Forelimb muscle (tissue), 1 donor: ENCODE measurements around the gene ELAC1. TPM values are rescaled to one million over a fixed set of nuclear protein-coding genes. Genes with fewer than 3 reads are reported as not detected.

Experiments
- DNase-seq: peaks from one replicate; pipeline ENCODE4 v3.0.0-alpha.2; 2013; ENCODE audit warnings: low read depth
- polyA plus RNA-seq: library from polyadenylated mRNA; unstranded; fragments of 120-200 nt; gene quantifications from one replicate; pipeline ENCODE4 v1.2.1, GENCODE V29; 2013; ENCODE audit not compliant: insufficient read length

The ELAC1 gene
- polyA plus RNA-seq, 1 donor: 6.4 TPM

DNA sequence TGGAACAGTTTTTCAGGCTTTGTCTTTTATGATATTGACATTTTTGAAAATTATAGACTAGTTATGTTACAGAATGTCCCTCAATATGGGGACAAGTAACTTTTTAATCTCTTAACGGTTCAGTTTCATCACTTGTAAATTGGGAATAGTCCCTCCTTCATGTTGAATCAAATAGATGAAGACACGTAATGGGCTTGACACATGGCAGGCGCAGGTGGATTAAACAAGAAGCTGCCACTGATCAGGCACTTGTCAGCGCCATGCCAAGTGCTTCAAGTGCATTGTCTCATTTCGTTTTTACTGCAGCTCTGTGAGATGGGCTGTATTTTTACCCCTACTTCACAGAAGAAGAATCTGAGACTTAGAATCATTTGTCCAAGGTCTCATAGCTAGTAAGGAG, 52.7 kb downstream of the ELAC1 start:
- DNase-seq: no peak

DNA sequence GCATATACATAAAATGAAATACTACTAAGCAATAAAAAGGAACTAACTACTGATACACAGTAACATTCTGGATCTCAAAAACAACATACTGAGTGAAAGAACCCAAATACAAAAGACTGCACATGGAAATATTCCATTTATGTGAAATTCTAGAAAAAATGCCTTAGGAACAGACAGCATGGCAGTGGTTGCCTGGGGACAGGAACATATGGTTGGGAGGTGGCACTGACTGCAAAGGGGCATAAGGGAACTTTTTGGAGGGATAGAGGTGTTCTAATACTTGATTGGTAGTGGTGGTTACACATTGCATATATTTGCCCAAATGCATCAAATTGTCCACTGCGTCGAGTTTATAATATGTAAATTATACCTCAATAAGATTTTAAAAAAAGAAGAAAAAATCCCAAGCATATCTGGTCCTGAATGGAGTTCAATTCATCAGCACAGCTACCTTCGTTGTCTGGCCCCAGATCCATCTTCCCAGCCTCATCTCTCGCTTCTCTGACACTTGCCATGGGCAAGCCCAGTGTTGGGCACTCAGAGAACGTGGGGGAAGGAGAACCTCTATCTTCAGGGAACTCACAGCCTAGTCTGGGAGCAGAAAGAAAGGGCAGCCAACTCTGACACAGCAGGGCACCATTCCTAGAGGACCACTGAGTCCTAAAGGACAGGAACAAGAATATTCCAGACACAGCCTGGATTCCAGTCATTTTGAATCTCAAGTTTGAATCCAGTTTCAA, 53.6 kb downstream of the ELAC1 start:
- no peak for DNase-seq

DNA sequence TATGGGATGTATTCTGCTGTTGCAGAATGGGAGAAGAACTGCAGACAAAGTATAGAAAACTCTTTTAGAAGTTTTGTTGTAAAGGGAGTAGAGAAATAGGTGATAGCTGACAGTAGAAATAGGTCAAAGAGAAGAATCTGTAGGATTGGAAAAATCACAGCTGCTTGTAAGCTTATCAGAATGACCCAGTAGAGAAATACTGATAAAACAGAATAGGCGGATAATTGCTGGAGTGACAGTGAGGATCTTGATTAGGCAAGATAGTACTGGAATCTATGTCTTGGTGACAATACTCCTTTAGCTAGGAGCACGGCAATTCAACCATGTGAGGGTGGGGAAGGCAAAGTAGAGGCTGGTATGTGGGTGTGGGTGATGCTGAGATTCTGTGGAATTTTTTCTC, 57.7 kb downstream of the ELAC1 start:
- DNase-seq: no peak

DNA sequence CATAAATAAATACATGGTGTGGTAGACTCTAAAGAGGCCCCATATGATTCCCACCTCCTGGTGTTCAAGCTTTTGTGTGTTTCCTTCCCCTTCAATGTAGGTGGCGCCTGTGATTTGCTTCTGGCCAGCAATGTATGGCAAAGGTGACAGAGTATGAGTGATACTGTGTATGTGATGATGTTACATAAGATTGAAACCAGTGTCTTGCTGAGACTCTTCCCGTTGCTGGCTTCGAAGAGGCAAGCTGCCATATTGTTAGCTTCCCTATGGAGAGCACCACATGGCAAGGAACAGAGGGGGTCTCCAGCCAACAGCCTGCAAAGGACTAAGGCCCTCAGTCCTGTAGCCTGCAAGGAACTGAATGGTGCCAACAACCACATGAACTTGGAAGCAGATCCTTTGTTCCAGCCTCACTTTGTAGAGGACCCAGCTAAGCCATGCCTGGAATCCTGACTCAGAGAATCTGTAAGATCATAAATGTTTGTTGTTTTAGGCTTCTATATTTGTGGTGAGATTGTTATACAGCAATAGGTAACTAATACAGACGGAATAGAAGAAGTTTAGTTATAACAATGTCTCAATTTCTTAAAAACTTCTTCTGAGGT, 60.5 kb downstream of the ELAC1 start:
- no peak for DNase-seq

DNA sequence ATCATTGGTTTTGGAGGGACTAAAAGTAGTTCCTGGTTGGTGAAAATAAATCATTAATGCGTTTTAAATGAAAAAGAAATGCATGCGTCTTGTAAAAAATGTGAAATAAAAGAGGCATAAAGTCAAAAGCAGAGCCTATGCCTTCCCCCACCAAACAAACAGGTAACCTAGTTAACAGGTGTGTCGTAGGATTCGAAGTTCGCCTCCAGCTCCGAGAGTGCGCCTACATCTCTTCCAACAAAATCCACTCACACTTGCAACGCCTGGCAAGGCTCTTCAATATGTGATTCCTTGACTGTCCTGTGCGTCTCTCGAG, 61.5 kb downstream of the ELAC1 start:
- DNase-seq: no peak

DNA sequence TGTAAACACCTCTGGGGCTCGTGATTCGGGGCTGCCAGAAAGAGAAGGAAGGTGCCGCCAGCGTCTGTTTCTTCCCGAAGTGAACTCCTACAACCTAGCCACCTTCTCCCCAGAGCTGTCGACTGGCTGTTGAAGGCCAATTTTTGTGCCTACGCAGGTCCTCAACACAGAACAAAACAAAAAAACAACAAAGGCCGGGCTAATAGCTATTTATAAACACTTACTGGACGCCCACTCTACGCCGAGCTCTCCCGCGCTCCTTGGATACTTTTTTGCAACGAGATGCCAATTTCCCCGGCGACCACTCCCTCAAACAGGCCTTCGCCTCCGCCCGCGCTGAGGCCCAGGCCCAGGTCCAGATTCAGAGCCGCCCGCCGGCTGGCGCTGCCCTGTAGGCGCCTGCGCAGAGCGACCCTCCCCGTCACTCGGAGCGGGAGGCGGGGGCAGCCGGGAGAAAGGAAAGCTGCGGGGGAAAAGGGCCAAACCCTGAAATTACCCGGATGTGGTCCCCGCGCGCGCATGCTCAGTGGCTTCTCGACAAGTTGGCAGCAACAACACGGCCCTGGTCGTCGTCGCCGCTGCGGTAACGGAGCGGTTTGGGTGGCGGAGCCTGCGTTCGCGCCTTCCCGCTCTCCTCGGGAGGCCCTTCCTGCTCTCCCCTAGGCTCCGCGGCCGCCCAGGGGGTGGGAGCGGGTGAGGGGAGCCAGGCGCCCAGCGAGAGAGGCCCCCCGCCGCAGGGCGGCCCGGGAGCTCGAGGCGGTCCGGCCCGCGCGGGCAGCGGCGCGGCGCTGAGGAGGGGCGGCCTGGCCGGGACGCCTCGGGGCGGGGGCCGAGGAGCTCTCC, 62.1 kb downstream of the ELAC1 start, which contains the start of gene SMAD4:
SMAD4 (plus strand) TSS at position 520 of the 843 bp plus-strand sequence. CDS start 16,834 bp downstream, outside the sequence.
- DNase-seq: peak; percentile 82

DNA sequence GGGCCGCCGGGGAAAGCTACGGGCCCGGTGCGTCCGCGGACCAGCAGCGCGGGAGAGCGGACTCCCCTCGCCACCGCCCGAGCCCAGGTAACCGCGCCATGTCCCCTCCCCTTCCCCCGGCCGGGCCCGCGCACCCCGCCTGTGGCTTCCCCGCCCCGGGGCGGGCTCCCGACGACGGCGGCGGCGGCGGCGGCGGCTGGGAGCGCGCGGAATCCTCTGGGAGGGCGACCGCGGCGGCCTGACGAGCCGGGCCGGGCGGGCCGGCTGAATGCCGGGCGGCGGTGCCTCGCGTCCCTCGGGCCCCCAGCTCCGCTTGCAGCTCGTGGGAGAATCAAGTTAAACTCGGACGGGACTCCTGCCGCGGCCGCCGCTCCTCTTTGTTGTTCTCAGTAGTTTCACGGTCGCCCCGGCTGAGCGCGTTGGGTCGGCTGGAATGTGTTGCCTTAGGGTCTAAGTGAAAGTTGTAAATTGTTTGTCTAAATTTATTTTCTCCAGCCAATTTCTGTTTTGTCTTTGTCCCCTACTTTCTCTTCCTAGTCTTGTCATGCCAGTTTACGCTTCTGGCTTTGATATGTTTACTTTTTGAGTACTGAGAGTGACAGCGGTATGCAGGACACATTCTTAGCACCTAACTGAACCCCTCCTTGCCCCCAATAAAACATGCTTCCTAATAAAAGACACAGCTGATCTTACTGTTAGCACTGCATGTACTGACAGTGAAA, 62.9 kb downstream of the ELAC1 start:
- no peak for DNase-seq

DNA sequence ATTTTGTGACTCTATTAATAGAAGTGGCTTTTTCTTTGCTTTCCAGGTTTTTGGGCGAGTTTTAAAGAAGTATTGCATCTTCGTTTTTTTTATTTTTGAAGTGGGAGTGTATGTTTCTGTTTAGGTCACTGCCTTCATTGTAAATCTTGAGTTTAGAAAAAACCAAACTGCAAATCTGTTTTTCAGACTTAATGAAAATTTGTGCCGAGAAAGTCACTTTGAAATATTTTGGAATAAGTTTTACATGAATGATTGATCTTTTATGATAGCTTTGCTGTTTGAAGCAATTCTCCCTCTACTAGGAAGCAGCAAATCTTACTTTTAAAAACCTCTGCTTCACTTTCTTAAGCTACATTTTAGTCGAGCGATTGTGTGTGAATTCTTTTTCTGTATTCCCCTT, 64.4 kb downstream of the ELAC1 start:
- no peak for DNase-seq

DNA sequence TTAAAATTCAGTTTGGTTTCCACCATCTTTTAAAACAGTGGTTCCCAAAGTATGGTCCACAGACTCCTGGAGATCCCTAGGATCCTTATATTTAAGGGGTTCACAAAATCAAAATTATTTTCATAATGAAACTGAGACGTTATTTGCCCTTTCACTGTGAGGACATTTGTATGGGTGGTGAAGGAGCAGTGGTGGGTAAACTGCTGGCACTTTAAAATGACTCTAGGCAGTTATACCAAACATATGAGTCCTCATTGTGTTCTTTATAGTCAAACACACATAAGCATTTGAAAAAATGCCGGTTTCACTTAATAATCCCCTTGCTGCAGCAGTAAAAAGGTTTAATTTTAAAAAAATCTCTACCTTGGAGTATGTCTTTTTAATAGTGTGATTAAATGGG, 69.4 kb downstream of the ELAC1 start:
- DNase-seq: no peak

Other genes starting within 250 kb of the ELAC1 start
- 0.33 TPM for gene MRO, start 148.0 kb upstream of the ELAC1 start, polyA plus RNA-seq
- 27.8 TPM for gene ME2, start 88.9 kb upstream of the ELAC1 start, polyA plus RNA-seq
- 79.7 TPM for gene SMAD4, start 62.2 kb downstream of the ELAC1 start, polyA plus RNA-seq
- 30.4 TPM for gene MEX3C, start 229.6 kb downstream of the ELAC1 start, polyA plus RNA-seq